ENCODE results near the gene LAMC2. TPM values are rescaled to one million over a fixed set of nuclear protein-coding genes. Genes with fewer than 3 reads are reported as not detected.

The LAMC2 gene
- total RNA-seq, 4 donors from 2014 or later, result 2.1 to 17.4 (median 4.4) TPM

DNA sequence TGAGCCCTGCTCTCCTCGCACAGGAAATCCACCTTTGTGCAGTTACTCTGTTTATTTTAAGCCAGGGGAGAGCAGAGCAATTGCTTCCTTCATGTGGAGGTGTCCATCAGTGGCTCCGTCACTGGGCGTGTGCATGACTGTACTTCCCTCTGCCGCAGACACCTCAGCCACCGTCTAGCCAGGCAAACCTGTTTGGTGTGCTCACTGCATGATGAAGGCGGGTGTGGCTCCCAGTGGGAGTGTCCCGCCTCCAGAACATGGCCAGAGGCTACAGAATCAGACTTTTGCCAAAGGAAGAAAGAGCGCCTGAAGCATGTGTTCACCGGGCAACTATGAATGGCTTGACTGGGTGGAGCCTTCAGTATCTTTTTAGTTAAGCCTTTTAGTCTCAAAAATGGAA lies 26.1 kb upstream of the LAMC2 start:
- H3K36me3 ChIP-seq, result no peaks in the 10 kb centered on the region
- H3K4me1 ChIP-seq, result no peaks in the 10 kb centered on the region
- no peak overlapping the region for H3K27ac ChIP-seq
- TF ChIP-seq POLR2A (IDR thresholded peaks at IDR 0.05), result no peak
- TF ChIP-seq, protein P1, sequence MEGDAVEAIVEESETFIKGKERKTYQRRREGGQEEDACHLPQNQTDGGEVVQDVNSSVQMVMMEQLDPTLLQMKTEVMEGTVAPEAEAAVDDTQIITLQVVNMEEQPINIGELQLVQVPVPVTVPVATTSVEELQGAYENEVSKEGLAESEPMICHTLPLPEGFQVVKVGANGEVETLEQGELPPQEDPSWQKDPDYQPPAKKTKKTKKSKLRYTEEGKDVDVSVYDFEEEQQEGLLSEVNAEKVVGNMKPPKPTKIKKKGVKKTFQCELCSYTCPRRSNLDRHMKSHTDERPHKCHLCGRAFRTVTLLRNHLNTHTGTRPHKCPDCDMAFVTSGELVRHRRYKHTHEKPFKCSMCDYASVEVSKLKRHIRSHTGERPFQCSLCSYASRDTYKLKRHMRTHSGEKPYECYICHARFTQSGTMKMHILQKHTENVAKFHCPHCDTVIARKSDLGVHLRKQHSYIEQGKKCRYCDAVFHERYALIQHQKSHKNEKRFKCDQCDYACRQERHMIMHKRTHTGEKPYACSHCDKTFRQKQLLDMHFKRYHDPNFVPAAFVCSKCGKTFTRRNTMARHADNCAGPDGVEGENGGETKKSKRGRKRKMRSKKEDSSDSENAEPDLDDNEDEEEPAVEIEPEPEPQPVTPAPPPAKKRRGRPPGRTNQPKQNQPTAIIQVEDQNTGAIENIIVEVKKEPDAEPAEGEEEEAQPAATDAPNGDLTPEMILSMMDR (IDR thresholded peaks at IDR 0.05), result no peak
- no peaks in the 10 kb centered on the region for H3K27me3 ChIP-seq
- intact Hi-C loops (cut with DNase I; ENCODE audit: low total_unique reads), result no loop called here
- DNase-seq, result no peak
- no peak overlapping the region for H3K4me3 ChIP-seq
- H3K9me3 ChIP-seq, result no peaks in the 10 kb centered on the region

DNA sequence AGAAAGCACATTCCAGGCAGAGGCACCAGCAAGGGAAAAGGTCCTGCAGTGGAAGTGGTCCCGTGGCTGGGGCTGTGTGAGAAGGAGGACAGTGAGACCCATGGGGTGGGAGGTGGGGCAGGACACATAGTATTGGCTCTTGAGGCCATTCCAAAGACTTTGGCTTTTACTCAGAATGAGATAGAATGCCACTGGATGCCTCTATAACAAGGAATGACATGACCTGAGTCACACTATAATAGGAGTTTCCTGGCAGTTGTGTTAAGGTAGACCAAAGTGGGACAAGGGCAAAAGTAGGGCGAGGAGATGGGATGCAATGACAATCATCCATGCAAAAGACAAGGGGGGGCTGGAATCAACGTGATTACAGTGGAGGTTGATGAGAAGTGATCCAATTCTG lies 24.7 kb upstream of the LAMC2 start:
- Histone ChIP-seq H3K4me1 (no peaks in the 10 kb centered on the region), H3K9me3 (no peaks in the 10 kb centered on the region), H3K4me3 (no peak overlapping the region), H3K27me3 (no peaks in the 10 kb centered on the region), H3K27ac (no peak overlapping the region), H3K36me3 (no peaks in the 10 kb centered on the region)
- intact Hi-C loops (cut with DNase I; ENCODE audit: low total_unique reads), result no loop called here
- DNase-seq, result no peak
- TF ChIP-seq, protein P1 (IDR thresholded peaks at IDR 0.05), result no peak
- no peak for TF ChIP-seq POLR2A (IDR thresholded peaks at IDR 0.05)

DNA sequence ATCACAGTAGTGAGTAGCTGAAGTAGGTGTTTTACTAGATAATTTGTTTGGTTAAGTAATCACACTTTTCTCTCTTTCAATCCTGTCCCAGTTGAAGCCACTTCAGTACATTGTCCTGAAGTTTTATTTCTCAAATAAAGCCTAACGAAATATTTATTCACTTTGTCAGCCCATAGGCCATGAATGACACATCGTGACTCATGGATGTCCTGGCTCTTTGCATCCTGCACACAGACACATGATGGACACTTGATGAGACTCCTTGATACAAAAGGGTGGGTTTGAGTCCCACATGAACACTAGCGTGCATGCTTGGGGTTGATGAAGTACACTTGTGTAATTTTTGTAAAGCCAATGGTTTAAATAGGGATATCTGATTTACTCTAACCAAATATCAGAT lies 22.7 kb upstream of the LAMC2 start:
- TF ChIP-seq, protein P1 (IDR thresholded peaks at IDR 0.05), result no peak
- no peak for TF ChIP-seq POLR2A (IDR thresholded peaks at IDR 0.05)
- Histone ChIP-seq H3K36me3 (no peaks in the 10 kb centered on the region), H3K27me3 (no peaks in the 10 kb centered on the region), H3K4me3 (no peak overlapping the region), H3K27ac (no peak overlapping the region), H3K9me3 (no peaks in the 10 kb centered on the region), H3K4me1 (no peaks in the 10 kb centered on the region)
- no peak for DNase-seq
- intact Hi-C loops (cut with DNase I; ENCODE audit: low total_unique reads), result no loop called here

DNA sequence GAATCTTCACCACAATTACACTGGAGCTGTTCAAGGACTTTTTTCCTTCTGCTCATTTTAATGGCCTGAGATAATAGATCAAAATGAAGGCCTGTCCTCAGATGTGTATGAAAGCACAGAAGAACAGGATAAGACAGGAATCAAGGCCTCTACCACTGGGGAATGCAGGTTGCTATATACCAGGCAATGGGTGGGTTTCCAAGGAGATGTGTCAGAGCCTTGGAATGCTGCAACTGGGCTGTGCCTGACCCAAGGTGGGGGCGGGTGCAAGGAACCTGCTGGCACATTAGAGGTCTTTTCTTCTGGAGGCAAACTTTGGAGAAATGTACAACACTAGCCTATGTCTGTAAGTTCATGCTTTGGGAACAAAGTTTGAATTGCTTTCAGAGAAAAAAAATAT lies 21.7 kb upstream of the LAMC2 start:
- no peak for DNase-seq
- Histone ChIP-seq H3K36me3 (no peaks in the 10 kb centered on the region), H3K9me3 (no peaks in the 10 kb centered on the region), H3K27ac (peak overlapping the region in 1 of 2 donors; percentile 52), H3K27me3 (no peaks in the 10 kb centered on the region), H3K4me1 (no peaks in the 10 kb centered on the region), H3K4me3 (no peak overlapping the region)
- intact Hi-C loops (cut with DNase I; ENCODE audit: low total_unique reads), result no loop called here
- TF ChIP-seq POLR2A (IDR thresholded peaks at IDR 0.05), result no peak
- TF ChIP-seq, protein P1 (IDR thresholded peaks at IDR 0.05), result no peak

DNA sequence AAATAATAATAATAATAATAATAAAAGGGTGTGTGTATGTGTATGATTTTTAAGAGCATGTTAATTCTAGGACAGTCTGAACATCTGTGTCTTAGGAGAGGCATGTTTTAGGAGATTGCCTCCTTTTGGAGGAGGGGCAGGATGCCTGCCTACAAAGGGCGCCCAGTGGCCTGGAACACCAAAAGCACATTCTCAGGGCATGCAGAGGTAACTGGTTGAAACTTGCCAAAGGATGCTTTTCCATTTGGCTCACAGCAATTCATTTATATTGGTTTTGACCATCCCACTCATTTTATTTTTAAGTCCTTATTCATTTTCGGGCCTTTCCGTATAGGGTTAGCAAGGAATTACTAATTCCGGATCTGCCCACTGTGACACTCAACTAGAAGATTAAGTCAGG lies 21.1 kb upstream of the LAMC2 start:
- H3K36me3 ChIP-seq, result no peaks in the 10 kb centered on the region
- intact Hi-C loops (cut with DNase I; ENCODE audit: low total_unique reads), result no loop called here
- no peaks in the 10 kb centered on the region for H3K27me3 ChIP-seq
- no peaks in the 10 kb centered on the region for H3K4me1 ChIP-seq
- H3K9me3 ChIP-seq, result no peaks in the 10 kb centered on the region
- TF ChIP-seq, protein P1 (IDR thresholded peaks at IDR 0.05), result no peak
- TF ChIP-seq POLR2A (IDR thresholded peaks at IDR 0.05), result no peak
- no peak for DNase-seq
- H3K4me3 ChIP-seq, result no peak overlapping the region
- peak overlapping the region in 1 of 2 donors; percentile 52 for H3K27ac ChIP-seq
